Fibroblast of lung (primary cell): Measurements from ENCODE around the gene SRRM2. TPM values are rescaled to one million over a fixed set of nuclear protein-coding genes. Genes with fewer than 3 reads are reported as not detected.

ENCODE experiments used
- DNase-seq, 2 donors: peaks; one replicate each; pipeline versions ENCODE4 v3.0.0 to v3.0.0-alpha.2; 2010; ENCODE audit warnings: low read depth in 2 of 2
- H2AFZ ChIP-seq: 2 replicates; pipeline ENCODE4 v1.5.1; 2012; ENCODE audit warnings: low read length, control low read depth, inconsistent platforms
- H3K27ac ChIP-seq: 2 replicates; pipeline ENCODE4 v1.5.1; 2011; ENCODE audit warnings: low read length, control low read depth; ENCODE audit not compliant: insufficient read depth
- H3K27me3 ChIP-seq: 2 replicates; pipeline ENCODE4 v1.5.1; 2011; ENCODE audit warnings: mild to moderate bottlenecking, low read length; ENCODE audit not compliant: control insufficient read depth, insufficient read depth
- H3K36me3 ChIP-seq: 2 replicates; pipeline ENCODE4 v1.5.1; 2011; ENCODE audit warnings: low read length; ENCODE audit not compliant: control insufficient read depth, insufficient read depth
- H3K4me1 ChIP-seq: 2 replicates; pipeline ENCODE4 v1.5.1; 2011; ENCODE audit warnings: low read length; ENCODE audit not compliant: control insufficient read depth, insufficient read depth; ENCODE audit errors: extremely low read depth
- H3K4me2 ChIP-seq: 2 replicates; pipeline ENCODE4 v1.5.1; 2011; ENCODE audit warnings: low read length, control low read depth; ENCODE audit not compliant: insufficient read depth; ENCODE audit errors: extremely low read depth
- H3K4me3 ChIP-seq, 4 experiments: fragments of 200-600 bp in 1 of 4; sonication (generic) in 1 of 4; replicated peaks in 1 of 4; 2 replicates each; pipeline ENCODE4 v1.5.1; 2011 to 2016; ENCODE audit warnings: low read length in 4 of 4, low read depth in 3 of 4, mild to moderate bottlenecking in 3 of 4, control low read depth in 2 of 4, inconsistent platforms in 1 of 4, mixed read lengths in 1 of 4; ENCODE audit not compliant: insufficient read depth in 1 of 4; ENCODE audit errors: control extremely low read depth in 1 of 4
- H3K79me2 ChIP-seq: 2 replicates; pipeline ENCODE4 v1.5.1; 2012; ENCODE audit warnings: mild to moderate bottlenecking, low read length, inconsistent platforms; ENCODE audit not compliant: control insufficient read depth, insufficient read depth
- H3K9ac ChIP-seq: 2 replicates; pipeline ENCODE4 v1.5.1; 2011; ENCODE audit warnings: mild to moderate bottlenecking, low read length, control low read depth; ENCODE audit not compliant: insufficient read depth
- H3K9me3 ChIP-seq: 2 replicates; pipeline ENCODE4 v1.5.1; 2012; ENCODE audit warnings: low read depth, low read length; ENCODE audit not compliant: control insufficient read depth, insufficient read depth
- H4K20me1 ChIP-seq: 2 replicates; pipeline ENCODE4 v1.5.1; 2011; ENCODE audit warnings: low read length; ENCODE audit not compliant: control insufficient read depth, insufficient read depth; ENCODE audit errors: extremely low read depth
- CTCF ChIP-seq, 2 donors: IDR thresholded peaks in 1 of 2; conservative IDR thresholded peaks in 1 of 2; 1 replicate in 1 of 2; 2 replicates in 1 of 2; pipeline ENCODE4 v1.5.1; 2011 to 2012; ENCODE audit warnings: low read length in 2 of 2, control low read depth in 1 of 2, inconsistent platforms in 1 of 2, low read depth in 1 of 2, mild to moderate bottlenecking in 1 of 2
- EZH2 ChIP-seq: IDR thresholded peaks from 2 replicates; pipeline ENCODE4 v1.5.1; 2012; ENCODE audit warnings: low read length, control low read depth, mild to moderate bottlenecking; ENCODE audit errors: missing control alignments
- polyA plus RNA-seq, 2 donors: library from polyadenylated mRNA; depleted of rRNA in 1 of 2; stranded (reverse) in 1 of 2; unstranded in 1 of 2; fragments of >200 nt; gene quantifications; 2 replicates each; pipeline ENCODE4 v1.2.1, GENCODE V29; 2011 to 2012; ENCODE audit warnings: missing spikeins in 1 of 2
- total RNA-seq: library from RNA; depleted of rRNA; stranded (reverse); fragments of >200 nt; gene quantifications from 2 replicates; pipeline ENCODE4 v1.2.1, GENCODE V29; 2014

The SRRM2 gene
- total and polyA plus RNA-seq, 2 donors (not counting 1 experiment from before 2014, with no cell fraction given): 55.2 to 74.3 TPM

GRCh38 chr16:2704166-2704982, 48.1 kb upstream of the SRRM2 start:
- Histone ChIP-seq H3K27ac (no peak overlapping the region), H3K4me1 (no peaks in the 10 kb centered on the region), H3K27me3 (no peaks in the 10 kb centered on the region), H2AFZ (no peak overlapping the region), H3K79me2 (no peaks in the 10 kb centered on the region), H3K9me3 (no peaks in the 10 kb centered on the region), H4K20me1 (no peaks in the 10 kb centered on the region), H3K4me3 (no peak overlapping the region), H3K4me2 (no peak overlapping the region), H3K36me3 (peaks cover 20% of the 10 kb centered on the region), H3K9ac (no peak overlapping the region)
- no peak for TF ChIP-seq CTCF (conservative IDR thresholded peaks at IDR 0.05 in 1 of 2, IDR thresholded peaks at IDR 0.05 in 1 of 2; ENCODE audit: low read depth in 1 of 2, low read length in 2 of 2)
- no peak for DNase-seq

- Histone ChIP-seq H3K27ac (no peak overlapping the region), H3K9ac (no peak overlapping the region), H3K4me1 (no peaks in the 10 kb centered on the region), H4K20me1 (no peaks in the 10 kb centered on the region), H3K4me3 (no peak overlapping the region), H3K9me3 (no peaks in the 10 kb centered on the region), H3K36me3 (peaks cover 16% of the 10 kb centered on the region), H3K4me2 (no peak overlapping the region), H3K79me2 (no peaks in the 10 kb centered on the region), H3K27me3 (no peaks in the 10 kb centered on the region), H2AFZ (no peak overlapping the region)
- no peak for DNase-seq
- TF ChIP-seq CTCF (conservative IDR thresholded peaks at IDR 0.05 in 1 of 2, IDR thresholded peaks at IDR 0.05 in 1 of 2; ENCODE audit: low read depth in 1 of 2, low read length in 2 of 2): no peak
- no peak for TF ChIP-seq EZH2
Measured at GRCh38 chr16:2704983-2705275, 47.5 kb upstream of the SRRM2 start.

- no peak overlapping the region for H3K9ac ChIP-seq
- TF ChIP-seq EZH2 (no peak), CTCF (conservative IDR thresholded peaks at IDR 0.05 in 1 of 2, IDR thresholded peaks at IDR 0.05 in 1 of 2; ENCODE audit: low read depth in 1 of 2, low read length in 2 of 2) (no peak)
- no peak overlapping the region for H2AFZ ChIP-seq
- H3K4me3 ChIP-seq: no peak overlapping the region
- H3K4me2 ChIP-seq: no peak overlapping the region
- no peaks in the 10 kb centered on the region for H3K4me1 ChIP-seq
- no peak overlapping the region for H3K27ac ChIP-seq
- H4K20me1 ChIP-seq: no peaks in the 10 kb centered on the region
- no peak for DNase-seq
- no peaks in the 10 kb centered on the region for H3K79me2 ChIP-seq
- no peaks in the 10 kb centered on the region for H3K9me3 ChIP-seq
- H3K36me3 ChIP-seq: peaks cover 12% of the 10 kb centered on the region
- H3K27me3 ChIP-seq: no peaks in the 10 kb centered on the region
Measured at GRCh38 chr16:2705351-2705750, 47.1 kb upstream of the SRRM2 start.
